HuH-7.5 (cell line): ENCODE results near the gene KLHL4.
"Not testable (repeated sequence)": the region's sequence is repeated elsewhere in the genome, so short reads cannot be mapped to it uniquely, and the experiment has no call there.

Experiments
- DNase-seq: peaks from one replicate; pipeline ENCODE4 v3.0.0; 2011; ENCODE audit warnings: low spot score

The KLHL4 gene

GRCh38 chrX:87517571-87518141, at the start of gene KLHL4:
TSS of gene KLHL4 (plus strand) at chrX:87517802. CDS start at chrX:87517894, 92 bp downstream.
- no peak for DNase-seq

GRCh38 chrX:87468941-87469340, 48.7 kb upstream of the KLHL4 start:
- DNase-seq: no peak

- DNase-seq: no peak
These were observed 41.8 kb upstream of the KLHL4 start for GRCh38 chrX:87475793-87476192.

GRCh38 chrX:87478703-87479102, 38.9 kb upstream of the KLHL4 start:
- DNase-seq: not testable (repeated sequence)

- DNase-seq: no peak
These were observed 28.5 kb upstream of the KLHL4 start for GRCh38 chrX:87489071-87489470.

- DNase-seq: no peak
These were observed 1.8 kb upstream of the KLHL4 start for GRCh38 chrX:87515836-87516235.

GRCh38 chrX:87516717-87517121, 883 bp upstream of the KLHL4 start:
- no peak for DNase-seq

- DNase-seq: no peak
These were observed 902 bp downstream of the KLHL4 start for GRCh38 chrX:87518504-87518903.

GRCh38 chrX:87525771-87526229, 8.2 kb downstream of the KLHL4 start:
- no peak for DNase-seq

- no peak for DNase-seq
These were observed 8.7 kb downstream of the KLHL4 start for GRCh38 chrX:87526281-87526680.

GRCh38 chrX:87528487-87528886, 10.9 kb downstream of the KLHL4 start:
- DNase-seq: no peak

GRCh38 chrX:87571964-87572363, 54.4 kb downstream of the KLHL4 start:
- DNase-seq: no peak

GRCh38 chrX:87572901-87573300, 55.3 kb downstream of the KLHL4 start:
- DNase-seq: no peak

- no peak for DNase-seq
These were observed 61.4 kb downstream of the KLHL4 start for GRCh38 chrX:87578978-87579377.

- no peak for DNase-seq
These were observed 63.3 kb downstream of the KLHL4 start for GRCh38 chrX:87580862-87581261.

GRCh38 chrX:87582453-87582852, 64.9 kb downstream of the KLHL4 start:
- no peak for DNase-seq

GRCh38 chrX:87583679-87584078, 66.1 kb downstream of the KLHL4 start:
- no peak for DNase-seq

- DNase-seq: no peak
These were observed 98.8 kb downstream of the KLHL4 start for GRCh38 chrX:87616371-87616770.

- no peak for DNase-seq
These were observed 104.1 kb downstream of the KLHL4 start for GRCh38 chrX:87621697-87622096.

- DNase-seq: no peak
These were observed 109.4 kb downstream of the KLHL4 start for GRCh38 chrX:87626996-87627395.

- no peak for DNase-seq
These were observed 116.8 kb downstream of the KLHL4 start for GRCh38 chrX:87634361-87634760.

GRCh38 chrX:87636533-87636932, 118.9 kb downstream of the KLHL4 start:
- DNase-seq: no peak

GRCh38 chrX:87641439-87641838, 123.8 kb downstream of the KLHL4 start:
- not testable (repeated sequence) for DNase-seq

GRCh38 chrX:87661761-87662160, 144.2 kb downstream of the KLHL4 start:
- DNase-seq: no peak

GRCh38 chrX:87663421-87663820, 145.8 kb downstream of the KLHL4 start:
- no peak for DNase-seq
